ENCODE measurements around the gene NDUFV2. TPM values are rescaled to one million over a fixed set of nuclear protein-coding genes. Genes with fewer than 3 reads are reported as not detected.

NDUFV2 gene
- total and polyA plus RNA-seq, 2 donors (not counting 3 experiments of a cell fraction or from before 2014, with no cell fraction given) = 65.7 to 152 TPM

- H3K4me3 ChIP-seq (replicated peaks in 1 of 3; ENCODE audit: insufficient read depth in 1 of 3, low read depth in 1 of 3, low read length in 3 of 3) = no peak overlapping the region
- no peaks in the 10 kb centered on the region for H4K20me1 ChIP-seq (replicated peaks; ENCODE audit: control insufficient read depth, extremely low read depth, insufficient read depth, low read length)
- TF ChIP-seq POLR2A (IDR thresholded peaks at IDR 0.05; ENCODE audit: low read depth, low read length) = no peak
- TF ChIP-seq FOS (IDR thresholded peaks at IDR 0.05; ENCODE audit: borderline replicate concordance, insufficient read depth, low read length) = no peak
- no peak for TF ChIP-seq GATA2 (IDR thresholded peaks at IDR 0.05; ENCODE audit: insufficient read depth, insufficient read length, low read depth, low read length)
- no peak for TF ChIP-seq POLR2AphosphoS5 (IDR thresholded peaks at IDR 0.05; ENCODE audit: insufficient read depth, low read depth, low read length)
- TF ChIP-seq, protein P1, sequence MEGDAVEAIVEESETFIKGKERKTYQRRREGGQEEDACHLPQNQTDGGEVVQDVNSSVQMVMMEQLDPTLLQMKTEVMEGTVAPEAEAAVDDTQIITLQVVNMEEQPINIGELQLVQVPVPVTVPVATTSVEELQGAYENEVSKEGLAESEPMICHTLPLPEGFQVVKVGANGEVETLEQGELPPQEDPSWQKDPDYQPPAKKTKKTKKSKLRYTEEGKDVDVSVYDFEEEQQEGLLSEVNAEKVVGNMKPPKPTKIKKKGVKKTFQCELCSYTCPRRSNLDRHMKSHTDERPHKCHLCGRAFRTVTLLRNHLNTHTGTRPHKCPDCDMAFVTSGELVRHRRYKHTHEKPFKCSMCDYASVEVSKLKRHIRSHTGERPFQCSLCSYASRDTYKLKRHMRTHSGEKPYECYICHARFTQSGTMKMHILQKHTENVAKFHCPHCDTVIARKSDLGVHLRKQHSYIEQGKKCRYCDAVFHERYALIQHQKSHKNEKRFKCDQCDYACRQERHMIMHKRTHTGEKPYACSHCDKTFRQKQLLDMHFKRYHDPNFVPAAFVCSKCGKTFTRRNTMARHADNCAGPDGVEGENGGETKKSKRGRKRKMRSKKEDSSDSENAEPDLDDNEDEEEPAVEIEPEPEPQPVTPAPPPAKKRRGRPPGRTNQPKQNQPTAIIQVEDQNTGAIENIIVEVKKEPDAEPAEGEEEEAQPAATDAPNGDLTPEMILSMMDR (IDR thresholded peaks at IDR 0.05; ENCODE audit: extremely low read depth in 1 of 2, insufficient read depth in 1 of 2, low read depth in 1 of 2, low read length in 2 of 2) = no peak
- TF ChIP-seq MYC (IDR thresholded peaks at IDR 0.05; ENCODE audit: low read depth, low read length) = no peak
- no peak for TF ChIP-seq JUN (IDR thresholded peaks at IDR 0.05; ENCODE audit: borderline replicate concordance, insufficient read depth, insufficient read length, low read depth)
- TF ChIP-seq MAX (IDR thresholded peaks at IDR 0.05; ENCODE audit: insufficient read depth, insufficient read length) = no peak
- no peak for TF ChIP-seq EZH2 (IDR thresholded peaks at IDR 0.05; ENCODE audit: borderline replicate concordance, low read depth, low read length, severe bottlenecking)
- FAIRE-seq (no peak), DNase-seq (ENCODE audit: low read depth, low spot score) (no peak)
- intact Hi-C loops (cut with micrococcal nuclease) = loop anchor here (10.0 kb wide), 2 partner anchors 174 to 404 kb away; no protein-coding TSS in a partner anchor
- no peaks in the 10 kb centered on the region for H3K27me3 ChIP-seq (ENCODE audit: control insufficient read depth in 2 of 2, insufficient read depth in 2 of 2, low read length in 2 of 2)
- no peak overlapping the region for H3K9ac ChIP-seq (replicated peaks; ENCODE audit: extremely low read depth, insufficient read depth, low read length)
- H3K4me2 ChIP-seq (ENCODE audit: insufficient read depth, low read length) = no peak overlapping the region
- no peaks in the 10 kb centered on the region for H3K9me3 ChIP-seq (replicated peaks; ENCODE audit: control insufficient read depth, insufficient read depth, low read length)
- no TSS peak for BruUV-seq (replicated peaks)
- dilution Hi-C loops (cut with MboI; ENCODE audit: extremely low pct_ligation_motif_present, low sequenced_read_pairs) = no loop called here
- no peaks in the 10 kb centered on the region for H3K9me1 ChIP-seq (replicated peaks; ENCODE audit: control insufficient read depth, extremely low read depth, insufficient read depth, low read length)
- H3K36me3 ChIP-seq (ENCODE audit: control insufficient read depth in 2 of 2, extremely low read depth in 1 of 2, insufficient read depth in 2 of 2, low read length in 2 of 2) = no peaks in the 10 kb centered on the region
- no peaks in the 10 kb centered on the region for H3K79me2 ChIP-seq (ENCODE audit: control insufficient read depth, insufficient read depth, low read length)
- CTCF ChIA-PET = interaction anchor here (1.0 to 1.2 kb wide), 3 partner anchors 12 to 90 kb away, joined by 3 read pairs; no protein-coding TSS in a partner anchor
- POLR2A ChIA-PET = no interaction called here
- H3K27ac ChIP-seq (ENCODE audit: insufficient read depth, low read depth, low read length) = no peak overlapping the region
- no peak overlapping the region for H2AFZ ChIP-seq (ENCODE audit: low read depth, low read length)
- H3K4me1 ChIP-seq (ENCODE audit: control insufficient read depth, extremely low read depth, insufficient read depth, low read length) = peaks cover 9% of the 10 kb centered on the region
Observed at GRCh38 chr18:9058406-9058805, 44.1 kb upstream of the NDUFV2 start.

Data from endothelial cell of umbilical vein (primary cell).